SU-DHL-6 (cell line): ENCODE data around the gene VPS11.

Experiments
- H2AFZ ChIP-seq: fragments of 200-600 bp; sonication (generic); 2 replicates; pipeline ENCODE4 v1.6.1; 2014; ENCODE audit warnings: low read depth, mild to moderate bottlenecking, moderate library complexity, mixed read lengths, antibody characterized with exemption, low read length; ENCODE audit not compliant: severe bottlenecking
- H3F3A ChIP-seq: fragments of 200-600 bp; shearing (Covaris generic); 2 replicates; pipeline ENCODE4 v1.6.0; 2016; ENCODE audit warnings: antibody characterized with exemption, mild to moderate bottlenecking; ENCODE audit not compliant: insufficient read depth
- H3K27ac ChIP-seq: fragments of 200-600 bp; sonication (generic); 2 replicates; pipeline ENCODE4 v1.5.1; 2016; ENCODE audit warnings: low read depth, mild to moderate bottlenecking, low read length, moderate library complexity, mixed read lengths
- H3K27me3 ChIP-seq: fragments of 200-600 bp; sonication (generic), shearing (Covaris generic); 2 replicates; pipeline ENCODE4 v1.6.0; 2014; ENCODE audit warnings: mild to moderate bottlenecking, low read length
- H3K36me3 ChIP-seq: fragments of 200-600 bp; sonication (generic); 2 replicates; pipeline ENCODE4 v1.6.1; 2014; ENCODE audit warnings: mild to moderate bottlenecking, low read length, mixed read lengths
- H3K4me2 ChIP-seq: fragments of 300-600, 200-600 bp; shearing (Covaris generic), sonication (generic); 2 replicates; pipeline ENCODE4 v1.6.0; 2014; ENCODE audit warnings: low read length, low read depth, mild to moderate bottlenecking; ENCODE audit not compliant: poor library complexity, severe bottlenecking
- H3K4me3 ChIP-seq: fragments of 200-600 bp; sonication (generic); 2 replicates; pipeline ENCODE4 v1.5.1; 2014; ENCODE audit warnings: antibody characterized with exemption, low read length, mild to moderate bottlenecking, mixed read lengths; ENCODE audit not compliant: insufficient read depth, poor library complexity, severe bottlenecking
- H3K79me2 ChIP-seq: fragments of 200-600 bp; sonication (generic); 2 replicates; pipeline ENCODE4 v1.6.1; 2014; ENCODE audit warnings: mild to moderate bottlenecking, low read length, moderate library complexity; ENCODE audit not compliant: insufficient read depth
- H3K9ac ChIP-seq: fragments of 200-600 bp; sonication (generic); 2 replicates; pipeline ENCODE4 v1.7.0; 2014; ENCODE audit warnings: mild to moderate bottlenecking, low read length
- H3K9me2 ChIP-seq: fragments of 200-600 bp; sonication (generic); replicated peaks from 2 replicates; pipeline ENCODE4 v1.6.1; 2014; ENCODE audit warnings: low read length; ENCODE audit not compliant: insufficient read depth
- H3K9me3 ChIP-seq: fragments of 200-600 bp; sonication (generic); 2 replicates; pipeline ENCODE4 v1.6.1; 2014; ENCODE audit warnings: low read length, mixed read lengths; ENCODE audit not compliant: insufficient read depth
- H4K20me1 ChIP-seq: fragments of 200-600 bp; sonication (generic); 2 replicates; pipeline ENCODE4 v1.6.1; 2014; ENCODE audit warnings: low read depth, mild to moderate bottlenecking, antibody characterized with exemption, low read length, moderate library complexity, mixed read lengths
- EZH2phosphoT487 ChIP-seq: fragments of 200-600 bp; sonication (generic), shearing (Covaris generic); conservative IDR thresholded peaks from 2 replicates; pipeline ENCODE4 v1.6.1; 2018; ENCODE audit warnings: mild to moderate bottlenecking, antibody characterized with exemption, low read length, moderate library complexity, mixed read lengths
- TF ChIP-seq, protein P1 (sequence below): fragments of 200-600 bp; sonication (generic); IDR thresholded peaks from one replicate; pipeline ENCODE4 v1.5.1; 2017; ENCODE audit warnings: antibody characterized with exemption, mild to moderate bottlenecking, low read length, moderate library complexity; ENCODE audit not compliant: insufficient read depth, poor library complexity, severe bottlenecking

Gene VPS11

DNA sequence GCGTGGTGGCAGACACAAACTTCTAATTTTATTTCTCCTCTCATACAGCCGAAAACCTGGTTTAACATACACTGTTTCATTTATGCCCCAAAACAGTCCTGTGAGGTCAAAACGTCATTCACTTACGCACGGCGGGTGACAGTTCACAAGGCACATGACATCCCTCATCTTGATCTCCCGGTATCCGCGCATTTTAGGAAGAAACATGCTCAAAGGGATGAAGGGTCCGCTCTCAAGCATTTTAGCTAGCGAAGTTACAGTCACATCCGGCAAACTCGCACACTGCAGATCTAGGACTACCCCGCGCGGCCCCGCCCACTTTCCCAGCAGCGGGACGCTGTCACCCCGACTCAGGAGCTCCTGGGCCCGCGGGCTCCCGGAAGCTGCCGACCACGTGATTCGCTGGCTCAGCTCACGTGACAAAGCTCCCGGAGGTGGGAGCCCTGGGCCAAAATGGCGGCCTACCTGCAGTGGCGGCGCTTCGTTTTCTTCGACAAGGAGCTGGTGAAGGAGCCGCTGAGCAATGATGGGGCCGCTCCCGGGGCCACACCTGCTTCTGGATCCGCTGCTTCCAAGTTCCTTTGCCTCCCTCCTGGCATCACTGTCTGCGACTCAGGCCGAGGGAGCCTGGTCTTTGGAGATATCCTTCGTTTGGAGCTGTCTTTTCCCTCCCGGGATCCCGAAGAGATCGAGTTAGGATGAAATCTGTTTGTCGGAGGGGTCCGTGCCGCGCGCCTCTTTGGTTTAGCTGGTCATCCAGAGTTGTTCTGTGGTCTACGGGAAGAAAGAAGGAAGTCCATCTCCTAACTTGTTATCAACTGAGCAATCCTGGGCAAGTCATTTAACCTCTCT is at the start of gene VPS11:
TSS of gene VPS11 (plus strand) at position 448 of the 852 bp plus-strand sequence. CDS start at position 454, 6 bp downstream.
- H3K79me2 ChIP-seq = peaks cover 35% of the 10 kb centered on the region
- H3K9me3 ChIP-seq = no peaks in the 10 kb centered on the region
- TF ChIP-seq EZH2phosphoT487 = no peak
- TF ChIP-seq, protein P1, sequence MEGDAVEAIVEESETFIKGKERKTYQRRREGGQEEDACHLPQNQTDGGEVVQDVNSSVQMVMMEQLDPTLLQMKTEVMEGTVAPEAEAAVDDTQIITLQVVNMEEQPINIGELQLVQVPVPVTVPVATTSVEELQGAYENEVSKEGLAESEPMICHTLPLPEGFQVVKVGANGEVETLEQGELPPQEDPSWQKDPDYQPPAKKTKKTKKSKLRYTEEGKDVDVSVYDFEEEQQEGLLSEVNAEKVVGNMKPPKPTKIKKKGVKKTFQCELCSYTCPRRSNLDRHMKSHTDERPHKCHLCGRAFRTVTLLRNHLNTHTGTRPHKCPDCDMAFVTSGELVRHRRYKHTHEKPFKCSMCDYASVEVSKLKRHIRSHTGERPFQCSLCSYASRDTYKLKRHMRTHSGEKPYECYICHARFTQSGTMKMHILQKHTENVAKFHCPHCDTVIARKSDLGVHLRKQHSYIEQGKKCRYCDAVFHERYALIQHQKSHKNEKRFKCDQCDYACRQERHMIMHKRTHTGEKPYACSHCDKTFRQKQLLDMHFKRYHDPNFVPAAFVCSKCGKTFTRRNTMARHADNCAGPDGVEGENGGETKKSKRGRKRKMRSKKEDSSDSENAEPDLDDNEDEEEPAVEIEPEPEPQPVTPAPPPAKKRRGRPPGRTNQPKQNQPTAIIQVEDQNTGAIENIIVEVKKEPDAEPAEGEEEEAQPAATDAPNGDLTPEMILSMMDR = no peak
- peaks cover 14% of the 10 kb centered on the region; the same call in 1 of the 2 replicates for H3F3A ChIP-seq
- H3K9ac ChIP-seq = peak within 1 kb of the TSS; percentile 84
- no peaks in the 10 kb centered on the region for H4K20me1 ChIP-seq
- no peaks in the 10 kb centered on the region for H3K9me2 ChIP-seq
- peaks cover 3% of the 10 kb centered on the region; the same call in 1 of the 2 replicates for H3K36me3 ChIP-seq
- H3K27me3 ChIP-seq = no peaks in the 10 kb centered on the region
- peak within 1 kb of the TSS; percentile 88 for H2AFZ ChIP-seq
- H3K27ac ChIP-seq = peak within 1 kb of the TSS; percentile 70
- H3K4me3 ChIP-seq = peak within 1 kb of the TSS; percentile 98
- H3K4me2 ChIP-seq = peak within 1 kb of the TSS; percentile 88

DNA sequence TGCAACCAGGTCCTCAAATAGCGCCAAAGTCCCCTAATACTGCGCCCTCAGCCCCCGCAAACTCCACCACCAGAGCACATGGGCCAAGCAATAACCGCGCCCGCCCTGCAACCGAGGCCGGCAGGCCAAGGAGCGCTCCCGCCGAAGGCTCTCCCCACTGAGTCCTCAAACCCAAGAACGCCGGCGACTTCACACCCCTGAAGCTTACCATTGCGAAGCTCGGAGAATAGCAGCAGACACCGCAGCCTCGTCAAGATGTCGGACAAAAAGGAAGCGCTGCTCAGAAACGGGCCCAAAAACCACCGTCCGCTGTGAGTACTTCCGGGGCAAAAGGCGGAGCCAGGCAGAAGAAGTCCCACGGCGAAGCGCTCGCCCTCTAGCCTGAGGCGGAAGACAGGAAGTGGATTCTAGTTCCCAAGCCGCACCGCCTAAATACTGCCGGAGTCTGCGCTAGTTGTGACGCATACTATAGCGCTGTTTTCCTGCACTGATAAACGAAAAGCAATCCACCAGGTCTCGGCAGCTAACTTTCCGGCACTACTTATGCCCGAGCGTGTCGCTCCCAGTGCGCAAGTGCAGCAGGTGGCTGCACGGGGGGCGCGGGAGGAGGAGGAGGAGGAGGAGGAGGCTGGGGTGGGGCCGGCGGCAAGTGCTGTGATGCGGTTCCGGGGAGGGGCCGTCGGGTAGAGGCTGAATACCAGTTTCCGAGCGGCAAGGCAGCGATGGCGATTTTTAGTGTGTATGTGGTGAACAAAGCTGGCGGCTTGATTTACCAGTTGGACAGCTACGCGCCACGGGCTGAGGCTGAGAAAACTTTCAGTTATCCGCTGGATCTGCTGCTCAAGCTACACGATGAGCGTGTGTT is 49.3 kb upstream of the VPS11 start, which contains the start of the genes RPS25 and TRAPPC4:
TSS of gene RPS25 (minus strand) at position 270 of the 865 bp plus-strand sequence. CDS start at position 211, 59 bp downstream.
TSS of gene TRAPPC4 (plus strand) at position 693 of the 865 bp plus-strand sequence. CDS start at position 723, 30 bp downstream.
- Histone ChIP-seq H3F3A (peaks cover 53% of the 10 kb centered on the region), H3K79me2 (peaks cover 56% of the 10 kb centered on the region), H3K27ac (peak within 1 kb of the TSS; percentile 96), H3K4me2 (peak within 1 kb of the TSS; percentile 68), H3K27me3 (no peaks in the 10 kb centered on the region), H2AFZ (peak within 1 kb of the TSS; percentile 82), H3K4me3 (peak within 1 kb of the TSS; percentile 92), H3K9me2 (no peaks in the 10 kb centered on the region), H3K9ac (peak within 1 kb of the TSS; percentile 96), H4K20me1 (peaks cover 4% of the 10 kb centered on the region; the same call in 1 of the 2 replicates), H3K36me3 (peaks cover 25% of the 10 kb centered on the region), H3K9me3 (no peaks in the 10 kb centered on the region)
- TF ChIP-seq, protein P1 = no peak
- TF ChIP-seq EZH2phosphoT487 = no peak

DNA sequence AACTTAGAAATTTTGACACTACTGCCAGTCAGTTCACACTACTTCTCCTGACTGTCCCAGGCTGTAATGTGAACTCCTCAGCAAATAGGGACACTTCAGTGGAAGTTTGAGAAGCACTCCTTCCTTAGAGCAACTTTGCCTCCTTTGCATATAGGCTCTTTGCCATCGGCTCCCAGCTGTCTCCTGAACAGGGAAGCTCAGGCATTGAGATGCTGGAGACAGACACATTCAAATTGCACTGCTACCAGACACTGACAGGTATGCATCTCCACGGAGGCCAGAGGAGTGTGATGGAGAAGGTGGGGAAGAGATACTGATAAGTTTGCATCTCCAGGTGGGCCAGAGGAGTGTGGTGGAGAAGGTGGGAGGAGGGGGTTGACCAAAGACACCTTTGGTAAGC is 47.6 kb upstream of the VPS11 start:
- Histone ChIP-seq H3K9ac (peak overlapping the region; percentile 96), H3K9me3 (no peaks in the 10 kb centered on the region)

More for the DNA sequence above, 47.6 kb upstream of the VPS11 start:
- H3K4me2 ChIP-seq = peak overlapping the region; percentile 68
- H3K4me3 ChIP-seq = peak overlapping the region; percentile 92
- peaks cover 23% of the 10 kb centered on the region for H3K36me3 ChIP-seq
- H3K9me2 ChIP-seq = no peaks in the 10 kb centered on the region
- TF ChIP-seq, protein P1 = no peak
- TF ChIP-seq EZH2phosphoT487 = no peak
- peaks cover 42% of the 10 kb centered on the region for H3F3A ChIP-seq
- H3K79me2 ChIP-seq = peaks cover 56% of the 10 kb centered on the region
- H2AFZ ChIP-seq = no peak overlapping the region
- H3K27me3 ChIP-seq = no peaks in the 10 kb centered on the region
- H4K20me1 ChIP-seq = peaks cover 4% of the 10 kb centered on the region; the same call in 1 of the 2 replicates
- no peak overlapping the region for H3K27ac ChIP-seq
